GM04504 (cell line): ENCODE measurements around the gene EID2.

Experiments used
- DNase-seq: peaks from one replicate; pipeline ENCODE4 v3.0.0-alpha.2; 2012; ENCODE audit warnings: low read depth

The EID2 gene

GRCh38 chr19:39502640-39503417, 37.1 kb downstream of the EID2 start:
- peak; percentile 24 for DNase-seq

DNA sequence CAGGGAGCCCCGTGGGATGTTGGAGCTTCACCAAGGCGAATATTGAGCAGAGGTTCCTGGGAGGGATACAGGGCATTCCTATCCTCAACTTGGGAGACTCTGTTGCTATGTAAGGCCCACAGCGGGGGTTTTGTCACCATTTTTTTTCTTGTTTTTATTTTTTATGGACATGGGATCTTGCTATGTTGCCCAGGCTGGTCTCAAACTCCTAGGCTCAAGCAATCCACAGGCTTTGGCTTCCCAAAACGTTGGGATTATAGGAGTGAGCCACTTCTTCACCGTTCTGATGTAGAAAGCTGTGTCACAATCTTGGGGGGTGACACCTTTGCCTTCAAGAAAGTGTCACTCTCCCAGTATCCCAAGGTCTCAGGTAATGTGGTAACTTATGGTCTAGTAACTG, 38.6 kb downstream of the EID2 start:
- no peak for DNase-seq

DNA sequence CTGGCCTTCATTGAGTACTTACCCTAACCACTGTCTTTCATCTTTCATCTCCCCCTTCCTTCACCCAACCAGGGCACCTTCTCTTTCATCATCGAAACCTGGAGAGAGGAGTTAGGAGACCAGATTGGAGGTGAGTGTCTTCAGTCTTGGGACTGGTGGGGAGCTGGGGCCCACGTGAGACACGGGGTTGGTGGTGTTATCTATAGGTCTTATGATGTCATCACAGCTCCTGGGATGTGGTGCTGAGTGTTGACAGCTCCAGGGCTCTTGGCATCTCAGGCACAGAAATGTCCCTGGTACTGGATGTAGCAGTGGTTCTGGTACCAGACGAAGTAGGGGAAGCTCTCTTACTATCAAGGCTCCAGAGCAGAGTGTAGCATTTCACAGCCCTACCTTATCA, 39.4 kb downstream of the EID2 start:
- DNase-seq, result no peak

DNA sequence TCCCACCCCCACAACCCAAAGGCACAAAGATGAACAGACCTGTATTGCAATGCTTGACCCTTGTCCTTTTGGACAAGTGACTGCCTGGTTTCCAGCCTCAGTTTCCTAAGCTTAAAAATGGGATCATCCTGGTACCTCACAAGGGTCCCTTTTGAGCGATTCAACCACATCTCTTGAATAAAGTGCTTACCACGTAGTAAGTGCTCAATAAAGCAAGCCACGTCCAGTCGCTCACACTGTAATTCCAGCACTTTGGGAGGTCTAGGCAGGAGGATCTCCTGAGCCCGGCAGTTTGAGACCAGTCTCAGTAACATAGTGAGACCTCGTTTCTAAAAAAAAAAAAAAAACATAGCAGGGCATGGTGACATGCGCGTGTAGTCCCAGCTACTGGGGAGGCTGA, 40.0 kb downstream of the EID2 start:
- DNase-seq, result no peak

DNA sequence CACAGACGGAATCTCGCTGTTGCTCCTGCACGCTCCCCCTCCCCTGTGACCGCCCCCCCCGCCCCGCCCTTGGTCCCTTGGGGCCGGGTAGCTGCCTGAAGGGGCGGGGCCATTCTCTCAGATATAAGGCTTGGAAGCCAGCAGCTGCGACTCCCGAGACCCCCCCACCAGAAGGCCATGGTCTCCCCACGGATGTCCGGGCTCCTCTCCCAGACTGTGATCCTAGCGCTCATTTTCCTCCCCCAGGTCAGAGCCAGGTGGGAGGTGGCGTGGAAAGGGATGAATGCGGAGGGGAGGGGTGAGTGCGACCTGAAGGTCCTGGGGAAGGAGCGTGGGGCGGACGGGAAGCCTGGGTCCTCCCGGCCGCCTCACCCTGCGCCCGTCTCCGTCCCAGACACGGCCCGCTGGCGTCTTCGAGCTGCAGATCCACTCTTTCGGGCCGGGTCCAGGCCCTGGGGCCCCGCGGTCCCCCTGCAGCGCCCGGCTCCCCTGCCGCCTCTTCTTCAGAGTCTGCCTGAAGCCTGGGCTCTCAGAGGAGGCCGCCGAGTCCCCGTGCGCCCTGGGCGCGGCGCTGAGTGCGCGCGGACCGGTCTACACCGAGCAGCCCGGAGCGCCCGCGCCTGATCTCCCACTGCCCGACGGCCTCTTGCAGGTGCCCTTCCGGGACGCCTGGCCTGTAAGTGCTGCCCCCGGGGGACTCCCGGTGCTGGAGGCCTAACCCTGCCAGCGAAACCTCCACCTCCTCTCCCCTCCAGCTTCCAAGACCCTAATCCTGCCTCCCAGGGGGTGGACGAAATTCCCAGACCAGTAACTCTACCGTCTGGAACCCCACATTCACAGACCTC, 40.9 kb downstream of the EID2 start, which contains the start of gene DLL3:
TSS of gene DLL3 (plus strand) at position 150 of the 845 bp plus-strand sequence. CDS start at position 178, 28 bp downstream.
- DNase-seq, result no peak

GRCh38 chr19:39497996-39498797, 41.8 kb downstream of the EID2 start:
- DNase-seq, result no peak

- no peak for DNase-seq
Observed at GRCh38 chr19:39497701-39497995, 42.3 kb downstream of the EID2 start.

GRCh38 chr19:39496063-39496462, 43.9 kb downstream of the EID2 start:
- no peak for DNase-seq

DNA sequence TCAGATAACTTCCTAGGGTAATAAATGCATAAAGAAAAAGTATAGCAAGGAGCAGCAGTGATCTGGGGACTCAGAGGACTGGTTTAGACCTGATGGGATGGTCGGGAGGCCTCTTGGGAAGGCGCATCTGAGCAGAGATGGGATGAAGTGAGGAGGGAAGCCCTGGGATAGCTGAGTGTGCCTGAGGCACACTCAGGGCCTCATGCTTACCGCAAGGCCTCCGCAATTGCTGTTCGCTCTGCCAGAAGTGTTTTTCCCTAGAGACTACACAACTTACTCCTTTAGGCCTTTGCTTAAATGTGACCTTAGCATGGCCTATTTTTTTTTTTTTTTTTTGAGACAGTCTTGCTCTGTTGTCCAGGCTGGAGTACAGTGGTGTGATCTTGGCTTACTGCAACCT, 45.3 kb downstream of the EID2 start:
- DNase-seq, result no peak

DNA sequence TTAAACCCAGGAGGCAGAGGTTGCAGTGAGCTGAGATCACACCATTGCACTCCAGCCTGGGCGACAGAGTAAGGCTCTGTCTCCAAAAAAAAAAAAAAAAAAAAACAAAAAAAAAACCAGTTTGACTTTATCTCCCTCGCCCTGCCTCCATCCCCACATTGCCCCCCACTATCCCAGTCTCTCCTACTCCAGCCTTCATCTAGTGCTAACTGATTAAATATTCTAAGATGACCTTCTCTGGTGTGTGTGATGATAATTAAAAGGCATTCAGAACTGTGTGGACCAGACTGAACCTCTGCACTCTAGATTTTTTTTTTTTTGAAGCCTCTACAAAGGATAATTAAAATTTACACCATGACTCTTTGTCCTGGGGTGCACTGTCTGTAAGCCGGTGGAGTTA, 47.2 kb downstream of the EID2 start:
- DNase-seq, result no peak

DNA sequence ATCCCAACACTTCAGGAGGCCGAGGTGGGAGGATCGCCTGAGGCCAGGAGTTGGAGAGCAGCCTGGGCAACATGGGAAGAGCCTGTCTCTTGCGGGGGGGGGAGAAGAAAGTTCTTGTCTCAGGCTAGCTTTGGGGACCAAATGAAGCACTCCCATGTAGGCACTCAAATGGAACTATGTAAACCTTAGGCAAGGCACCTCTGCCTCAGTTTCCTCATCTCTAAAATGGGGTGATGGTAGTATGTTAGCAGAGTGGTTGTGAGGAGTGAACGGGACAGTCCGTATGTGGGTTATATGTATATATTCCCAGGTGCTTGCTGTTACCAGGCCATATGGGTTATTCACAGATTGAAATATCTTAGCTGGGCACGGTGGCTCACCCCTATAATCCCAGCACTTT, 47.7 kb downstream of the EID2 start:
- DNase-seq, result no peak

DNA sequence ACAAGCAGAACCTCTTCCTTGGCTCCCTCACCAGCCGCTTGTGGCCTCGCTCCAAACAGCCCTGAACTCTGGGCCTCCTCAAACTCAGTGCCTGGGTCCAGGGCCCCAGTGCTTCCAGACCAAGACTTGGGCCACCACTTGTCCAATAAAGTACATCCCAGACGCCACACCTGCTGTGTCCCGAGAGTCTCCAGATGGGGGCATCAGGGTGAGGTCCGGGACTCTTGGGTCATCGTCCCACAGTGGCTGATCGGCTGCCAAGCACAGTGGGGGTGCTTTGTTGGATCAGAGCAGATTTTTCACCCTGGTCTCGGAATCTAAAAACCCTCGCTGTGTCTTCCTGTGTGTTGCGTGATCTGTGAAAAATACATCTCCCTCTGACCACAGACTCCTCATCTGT, 50.2 kb downstream of the EID2 start:
- no peak for DNase-seq
